Stimulated activated CD8-positive, alpha-beta memory T cell treated with anti-CD3 and anti-CD28 coated beads, Interleukin-4, amount 100 ng/mL, for 48 hours (primary cell): ENCODE data around the gene TEX30.
A peak's percentile ranks its signal among the peaks of the same experiment; 100 is the strongest.
"Not testable (repeated sequence)": the region's sequence is repeated elsewhere in the genome, so short reads cannot be mapped to it uniquely, and the experiment has no call there.

Experiments
- DNase-seq: peaks from one replicate; pipeline ENCODE4 v3.0.0-alpha.2; 2020

TEX30 gene

DNA sequence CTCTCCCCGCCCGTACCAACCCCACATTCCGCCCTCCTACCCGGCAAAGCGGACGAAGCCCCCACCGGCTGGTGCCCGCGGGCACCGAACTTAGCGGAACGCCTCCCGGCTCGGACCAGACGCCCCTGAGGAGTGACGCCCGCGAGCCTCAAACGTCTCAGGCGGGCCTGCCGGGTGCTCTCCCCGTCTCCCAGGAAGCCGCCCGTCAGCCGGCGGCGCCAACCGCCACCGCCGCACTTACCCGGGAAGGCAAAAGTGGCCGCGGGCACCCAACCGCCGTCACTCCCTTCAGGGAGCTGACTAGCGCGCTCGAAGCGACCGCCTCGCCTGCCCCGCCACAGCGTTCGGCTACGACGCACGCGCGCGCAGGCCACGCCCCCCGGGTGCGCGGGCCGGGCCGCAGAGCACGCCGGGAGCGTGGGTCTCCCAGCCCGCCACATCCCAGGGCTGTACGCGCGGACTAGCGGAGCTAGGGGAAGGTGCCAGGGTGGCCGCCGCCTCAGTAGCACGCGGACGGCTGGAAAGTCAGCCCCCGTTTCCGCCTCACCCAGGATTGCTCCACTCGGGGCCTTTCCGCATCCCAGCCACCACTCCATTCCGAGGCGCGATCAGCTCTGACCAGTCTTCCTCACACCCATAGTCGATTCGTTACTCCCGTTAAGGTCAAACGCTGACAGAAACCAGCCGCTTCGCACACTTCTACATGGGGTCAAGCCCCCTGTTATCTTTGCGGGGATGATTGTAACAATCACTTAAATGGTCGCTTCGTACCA, at the start of gene TEX30:
Gene TEX30 (minus strand): TSS at position 346 of the 773 bp plus-strand sequence. CDS start 3,760 bp downstream, outside the sequence.
- DNase-seq, result peak; percentile 88

DNA sequence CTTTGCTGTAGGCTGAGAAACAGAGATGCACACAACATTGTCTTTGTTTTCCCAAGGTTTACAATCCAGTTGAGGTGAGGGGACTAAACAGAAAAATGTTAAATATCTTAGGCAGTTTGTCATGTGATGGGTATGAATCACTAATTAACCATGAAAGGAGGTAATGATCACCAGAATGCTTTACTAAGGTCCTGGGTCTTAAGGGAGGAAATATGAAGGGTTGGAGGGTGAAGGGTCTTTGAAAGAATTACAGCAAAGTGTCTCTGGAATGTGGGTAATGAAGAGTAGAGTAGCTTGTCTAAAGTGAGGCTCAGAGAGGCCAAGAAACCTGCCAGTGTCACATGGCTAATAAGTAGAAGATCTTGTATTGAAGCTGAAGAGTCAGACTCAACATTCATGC, 44.3 kb upstream of the TEX30 start:
- DNase-seq, result no peak

DNA sequence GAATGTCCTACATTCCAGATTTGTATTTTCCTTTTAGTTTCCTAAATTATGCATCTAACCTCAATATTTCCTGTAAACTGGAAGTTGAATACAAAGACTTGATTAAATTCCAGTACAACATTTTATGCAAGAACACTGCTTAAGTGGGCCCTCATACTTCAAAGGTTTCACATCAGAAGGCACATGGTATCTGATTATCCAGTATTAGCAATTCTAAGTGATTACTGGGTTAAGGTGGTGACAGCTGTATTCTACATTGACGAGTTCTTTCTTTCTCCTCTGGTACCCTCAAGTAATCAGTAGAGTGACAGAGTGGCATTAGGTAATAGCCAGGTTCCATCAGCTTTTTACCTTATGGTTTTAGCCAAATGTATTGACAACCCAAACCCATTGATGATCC, 43.7 kb upstream of the TEX30 start:
- DNase-seq, result no peak

DNA sequence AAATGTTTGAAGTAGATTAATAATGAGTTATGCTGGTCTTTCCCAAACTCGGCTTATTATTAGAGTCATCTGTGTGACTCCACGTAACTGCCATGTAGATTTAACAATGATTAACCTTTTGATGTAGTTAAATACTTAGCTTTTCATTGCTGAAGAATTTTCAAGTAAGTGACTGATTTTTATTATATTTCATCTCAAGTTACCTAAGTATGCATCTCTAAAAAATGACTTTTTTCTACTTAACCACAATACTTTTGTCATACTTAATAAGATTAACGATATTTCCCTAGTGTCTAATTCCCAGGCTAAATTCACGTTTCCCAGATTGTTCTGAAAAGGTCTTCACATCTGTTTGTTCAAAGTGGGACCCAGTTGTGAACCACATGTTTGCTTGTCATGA, 43.1 kb upstream of the TEX30 start:
- DNase-seq, result no peak

DNA sequence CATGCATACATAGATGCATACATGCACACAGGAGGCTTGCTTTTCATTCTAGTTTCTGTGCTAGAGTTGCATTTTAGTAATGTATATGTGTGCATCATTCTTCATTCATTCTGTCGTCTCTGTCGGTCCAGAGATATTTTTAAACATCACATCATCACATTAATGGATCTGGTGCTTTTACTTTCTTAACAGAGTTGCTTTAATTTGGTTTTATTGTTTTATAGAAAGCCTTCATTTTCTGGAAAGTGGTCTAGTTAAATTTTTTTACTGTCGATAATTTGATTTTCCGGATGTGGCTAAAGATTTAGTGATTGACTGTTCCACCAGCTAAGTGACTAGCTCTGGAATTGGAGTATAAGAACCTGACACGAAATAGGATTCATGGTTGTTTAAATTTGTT, 42.2 kb upstream of the TEX30 start:
- DNase-seq, result no peak

DNA sequence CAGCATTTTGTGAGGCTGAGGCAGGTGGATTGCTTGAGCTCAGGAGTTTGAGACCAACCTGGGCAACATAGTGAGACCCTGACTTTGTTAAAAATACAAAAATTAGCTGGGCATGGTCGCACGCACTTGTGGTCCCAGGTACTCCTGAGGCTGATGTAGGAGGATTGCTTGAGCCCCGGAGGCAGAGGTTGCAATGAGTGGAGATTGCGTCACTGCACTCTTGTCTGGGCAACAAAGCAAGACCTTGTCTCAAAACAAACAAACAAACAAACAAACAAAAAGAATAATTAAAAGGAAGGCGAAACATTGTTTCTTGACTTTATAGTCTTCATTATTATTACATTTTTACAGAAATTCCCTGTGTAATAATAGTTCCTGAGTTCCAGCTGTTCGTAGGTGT, 41.2 kb upstream of the TEX30 start:
- no peak for DNase-seq

DNA sequence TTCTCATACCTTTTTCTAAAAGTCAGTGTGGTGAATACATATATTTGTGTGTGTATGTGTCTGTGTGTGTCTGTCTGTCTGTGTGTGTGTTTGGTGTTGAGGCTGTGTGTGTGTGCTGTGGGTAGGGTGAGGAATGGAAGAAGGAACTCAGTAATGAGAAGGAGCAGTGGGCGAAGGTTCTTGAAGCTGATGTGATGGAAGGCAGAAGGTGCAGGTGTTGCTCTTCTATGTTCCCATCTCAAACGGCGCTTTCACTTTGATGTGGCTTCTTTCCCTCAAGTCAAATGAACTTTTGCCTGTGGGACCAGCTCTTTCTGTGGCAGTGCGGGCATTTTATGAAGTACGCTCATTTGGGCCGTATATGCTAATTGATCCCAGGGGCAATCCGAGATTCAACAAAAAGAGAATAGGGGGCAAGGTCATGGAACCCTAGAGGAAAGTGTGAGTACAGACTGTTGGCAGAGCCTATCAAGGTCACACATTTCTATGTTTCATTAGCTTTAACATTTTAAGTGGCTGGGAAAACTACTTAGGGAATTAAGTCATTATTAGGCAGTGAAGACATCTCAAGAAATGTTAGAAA, 40.5 kb upstream of the TEX30 start:
- DNase-seq, result no peak

DNA sequence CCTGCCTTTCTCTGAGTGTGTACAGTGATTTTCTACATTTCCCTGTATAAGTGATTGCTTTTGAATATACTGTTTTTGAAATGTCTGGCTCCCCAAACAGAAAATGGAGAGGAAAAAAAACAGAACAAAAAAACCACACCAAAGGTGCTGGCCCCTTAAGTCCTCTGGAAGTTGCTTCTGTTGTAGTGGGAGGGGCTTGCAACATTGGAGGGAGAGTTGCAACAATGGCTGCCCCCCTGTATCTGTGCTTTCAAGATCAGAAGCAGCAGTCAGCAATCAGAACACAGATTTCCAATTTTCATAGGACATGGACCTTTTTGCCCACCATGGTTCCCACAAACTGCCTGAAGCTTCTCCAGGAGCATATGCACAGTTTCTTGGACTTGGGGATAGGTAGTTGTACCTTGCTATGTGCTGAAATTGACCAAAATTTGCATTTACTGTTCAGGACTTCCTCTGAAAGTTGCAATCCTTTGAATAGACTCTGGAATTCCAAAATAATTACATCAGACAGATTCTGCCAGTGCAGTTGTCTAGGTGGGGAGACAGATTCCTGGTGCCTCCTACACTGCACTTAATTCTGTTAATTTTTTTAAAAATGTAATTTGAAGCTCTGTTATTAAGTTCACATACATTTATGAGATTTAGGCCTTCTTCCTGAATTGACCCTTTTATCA, 39.2 kb upstream of the TEX30 start:
- no peak for DNase-seq

DNA sequence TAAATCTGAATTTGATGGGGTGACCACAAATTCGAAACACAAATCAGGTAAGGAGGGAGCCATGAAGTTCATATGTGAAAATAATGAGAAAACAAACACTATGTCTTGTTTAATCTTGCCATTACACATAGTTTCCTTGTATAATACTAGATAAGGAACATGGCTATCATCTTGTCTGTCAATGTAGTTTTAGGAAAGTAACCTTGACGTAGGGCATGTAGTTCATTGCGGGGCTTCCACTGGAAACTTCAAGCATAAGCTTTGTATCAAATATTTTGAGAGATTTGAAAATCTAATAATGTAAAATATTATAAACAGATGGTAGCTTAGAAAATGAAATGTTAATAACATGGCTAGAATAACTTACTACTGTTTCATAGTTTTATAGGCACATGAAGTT, 34.1 kb upstream of the TEX30 start:
- DNase-seq, result no peak

DNA sequence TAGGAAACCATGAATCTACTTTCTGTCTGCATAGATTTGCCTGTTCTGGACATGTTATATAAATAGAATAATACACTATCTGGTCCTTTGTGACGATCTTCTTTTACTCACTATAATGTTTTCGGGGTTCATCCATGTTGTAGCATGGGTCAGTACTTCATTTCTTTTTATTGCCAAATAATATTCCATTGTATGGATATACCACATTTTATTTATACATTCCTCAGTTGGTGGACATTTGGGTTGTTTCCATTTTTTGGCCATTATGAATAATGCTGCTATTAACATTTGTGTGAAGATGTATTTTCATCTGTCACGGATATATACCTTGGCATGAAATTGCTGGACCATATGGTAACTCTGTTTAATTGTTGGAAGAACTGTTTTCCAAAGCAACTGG, 32.1 kb upstream of the TEX30 start:
- DNase-seq, result no peak

DNA sequence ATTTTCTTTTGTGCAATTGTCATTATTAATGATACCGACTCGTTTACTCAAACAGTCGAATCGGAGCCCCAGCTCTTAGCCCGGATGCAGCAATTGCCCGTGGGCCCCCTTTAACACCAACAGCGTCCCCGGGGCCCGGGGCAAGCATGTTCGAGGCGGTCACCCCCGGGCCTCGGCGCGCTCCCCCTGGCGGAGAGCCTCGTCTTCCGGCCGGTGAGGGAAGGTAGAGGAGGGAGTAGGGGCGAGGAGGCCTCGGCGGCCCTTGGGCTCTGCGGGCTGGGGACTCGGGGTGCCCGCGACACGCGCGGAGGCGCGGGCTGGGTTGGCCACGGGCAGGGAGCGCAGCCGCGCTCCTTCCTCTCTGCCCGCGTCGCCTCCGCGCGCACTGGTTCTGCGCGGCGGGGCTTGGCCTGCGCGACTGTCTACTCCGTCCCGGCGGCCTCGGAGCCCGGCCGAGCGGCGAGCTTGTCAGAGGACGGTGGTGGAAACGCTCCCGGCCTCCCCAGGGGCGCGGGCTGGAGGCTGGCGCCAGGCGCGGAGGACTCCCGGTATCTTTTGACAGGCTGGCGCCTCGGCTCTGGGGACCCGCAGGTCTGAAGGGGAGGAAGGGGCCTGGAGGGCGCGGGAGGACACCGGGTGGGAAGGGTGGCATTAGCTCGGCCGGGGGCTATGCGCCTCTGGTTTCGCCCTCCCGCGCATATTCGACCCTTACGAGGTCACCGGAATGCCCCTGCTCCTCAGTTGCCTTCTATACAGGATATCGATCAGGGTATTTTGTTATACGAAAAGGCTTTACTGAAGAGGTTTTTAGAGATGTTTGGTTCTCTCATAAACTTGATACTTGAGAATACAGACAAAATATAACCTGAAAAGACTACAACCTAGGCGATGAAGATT, 26.8 kb upstream of the TEX30 start:
- DNase-seq, result peak; percentile 91

DNA sequence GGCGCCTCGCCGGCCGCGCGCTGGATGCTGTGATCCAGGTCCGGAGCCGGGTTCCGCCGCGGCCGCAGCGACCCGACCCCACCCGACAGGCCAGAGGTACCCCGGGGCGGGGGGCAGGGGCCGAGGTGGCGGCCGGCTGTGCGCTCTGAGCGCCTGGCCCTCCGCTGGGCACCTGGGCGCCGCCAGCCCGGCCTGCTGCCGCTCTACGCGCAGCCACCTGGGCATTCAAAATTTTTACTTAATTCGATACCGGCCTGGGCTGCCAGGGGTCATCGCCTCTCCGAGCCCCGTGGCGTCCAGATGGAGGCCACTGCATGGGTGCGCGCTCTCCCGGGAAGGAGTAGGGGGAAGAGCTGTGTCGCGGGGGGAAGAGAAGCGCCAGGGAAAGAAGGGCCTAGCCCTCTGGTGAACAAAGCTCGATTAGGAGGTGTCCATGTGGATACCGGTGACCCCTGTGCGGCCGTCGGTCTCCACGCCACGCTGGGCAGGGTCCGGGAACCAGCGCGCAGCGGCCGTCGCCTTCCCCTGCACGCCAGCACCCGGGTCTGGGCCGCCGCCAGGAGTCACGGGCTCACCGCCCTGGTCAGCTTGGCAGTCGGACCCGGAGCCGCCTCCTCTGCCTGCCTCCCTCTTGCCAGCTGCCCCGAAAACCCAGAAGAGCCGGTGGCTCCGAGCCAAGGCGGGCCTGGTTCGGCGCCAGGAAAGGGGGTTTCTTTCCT, 26.0 kb upstream of the TEX30 start:
- peak; percentile 39 for DNase-seq

DNA sequence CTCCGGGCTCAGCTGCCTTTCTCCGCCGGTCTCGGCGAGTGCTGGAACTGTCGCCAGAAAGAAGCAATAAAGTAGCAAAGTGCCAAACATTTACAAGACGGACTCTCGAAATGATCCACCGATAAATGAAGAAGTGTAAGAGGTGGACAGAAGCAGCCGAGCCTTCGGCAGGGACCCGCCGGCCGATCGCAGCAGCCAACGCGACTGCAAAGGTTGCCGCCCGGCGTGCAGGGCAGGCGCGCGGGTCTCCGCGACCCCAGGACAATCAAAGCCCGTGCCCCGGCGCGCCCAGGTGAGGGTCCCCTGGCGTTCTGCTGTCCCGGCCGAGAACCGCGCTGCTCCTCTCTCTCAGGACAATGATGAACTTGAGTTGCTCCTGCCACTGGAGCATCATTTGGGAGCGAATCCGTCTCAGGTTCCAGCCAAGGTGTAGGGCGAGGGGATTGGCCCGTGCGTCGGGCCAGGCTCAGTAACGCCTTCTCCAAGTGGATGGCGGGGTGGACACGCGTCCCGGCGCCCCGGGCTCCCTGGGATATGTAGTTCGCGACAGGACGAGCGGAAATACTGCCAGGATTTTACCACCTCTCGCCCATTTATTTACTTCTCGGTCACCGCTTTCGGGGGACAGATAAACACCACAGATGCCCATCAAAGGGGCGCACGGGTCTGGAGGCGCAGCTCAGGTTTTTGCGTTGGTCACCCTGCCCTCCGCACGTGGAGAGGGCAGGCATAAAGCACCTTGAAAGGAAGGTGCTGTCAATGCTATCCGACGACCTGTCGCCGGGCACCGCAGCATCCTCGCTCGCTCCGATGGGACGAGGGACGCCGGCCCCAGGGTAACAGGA, 25.2 kb upstream of the TEX30 start, which contains the start of the genes BIVM and POGLUT2:
Gene BIVM (plus strand): TSS at position 539 of the 845 bp plus-strand sequence. CDS start 8,149 bp downstream, outside the sequence.
Gene POGLUT2 (minus strand): TSS at position 396 of the 845 bp plus-strand sequence. CDS start 306 bp downstream, at position 90.
- DNase-seq, result peak; percentile 89

DNA sequence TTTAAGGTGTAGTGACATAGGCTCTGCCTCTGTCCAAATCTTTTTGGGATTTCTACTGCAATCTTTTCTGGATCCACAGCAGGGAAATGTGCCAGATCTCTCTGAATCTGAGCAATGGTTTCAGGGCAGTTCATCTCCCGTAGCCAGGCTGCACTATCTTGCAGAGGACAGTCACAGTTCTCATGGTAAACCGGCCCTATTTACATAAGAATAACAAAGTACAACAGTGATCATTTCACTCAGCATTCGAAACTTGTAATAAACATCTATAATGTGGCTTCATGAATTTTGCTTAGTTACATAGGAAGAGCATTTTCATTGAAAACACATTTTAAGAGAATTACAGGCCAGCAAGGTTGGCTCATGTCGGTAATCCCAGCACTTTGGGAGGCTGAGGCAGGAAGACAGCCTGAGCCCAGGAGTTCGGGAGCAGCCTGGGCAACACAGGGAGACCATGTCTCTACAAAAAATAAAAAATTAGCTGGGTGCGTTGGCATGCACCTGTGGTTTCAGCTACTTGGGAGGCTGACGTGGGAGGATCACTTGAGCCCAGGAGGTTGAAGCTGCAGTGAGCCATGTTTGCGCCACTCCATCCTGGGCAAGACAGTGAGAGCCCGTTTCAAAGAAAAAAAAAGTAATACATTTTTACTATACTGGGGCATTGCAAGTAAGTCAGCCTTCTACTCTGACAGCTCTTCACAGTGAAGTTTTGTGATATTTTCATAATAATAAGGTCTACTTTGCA, 20.2 kb upstream of the TEX30 start:
- no peak for DNase-seq

DNA sequence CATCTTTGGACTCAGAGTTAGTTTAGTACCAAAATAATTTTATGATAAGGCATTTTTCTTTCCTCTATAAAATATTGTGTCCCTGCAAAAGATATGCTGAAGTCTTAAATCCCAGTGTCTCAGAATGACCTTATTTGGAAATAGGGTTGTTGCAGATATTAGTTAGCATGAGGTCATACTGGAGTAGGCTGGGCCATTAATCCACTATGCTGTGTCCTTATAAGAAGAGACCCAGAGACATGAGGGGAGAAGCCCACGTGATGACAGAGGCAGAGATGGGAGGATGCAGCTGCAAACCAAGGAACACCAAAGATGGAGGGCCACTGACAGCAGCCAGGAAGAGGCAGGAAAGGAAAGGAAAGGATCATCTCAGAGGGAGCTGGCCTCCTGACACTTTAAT, 18.8 kb upstream of the TEX30 start:
- no peak for DNase-seq

DNA sequence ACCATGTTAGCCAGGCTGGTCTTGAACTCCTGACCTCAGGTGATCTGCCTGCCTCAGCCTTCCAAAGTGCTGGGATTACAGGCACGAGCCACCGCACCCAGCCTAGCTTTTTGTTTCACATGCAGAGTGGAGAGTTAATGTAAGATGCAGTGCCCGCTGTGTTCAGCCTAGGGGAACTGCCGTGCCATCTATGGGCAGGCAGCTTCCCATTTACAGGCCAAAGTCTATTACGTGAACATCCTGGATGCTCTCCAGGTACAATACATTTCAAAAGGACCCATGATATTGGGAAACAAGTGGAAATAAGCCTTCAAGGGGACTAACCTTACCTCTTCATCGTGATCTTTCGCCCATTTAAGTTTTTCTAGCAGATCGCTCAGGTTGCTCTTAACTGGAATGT, 15.1 kb upstream of the TEX30 start:
- DNase-seq, result no peak

DNA sequence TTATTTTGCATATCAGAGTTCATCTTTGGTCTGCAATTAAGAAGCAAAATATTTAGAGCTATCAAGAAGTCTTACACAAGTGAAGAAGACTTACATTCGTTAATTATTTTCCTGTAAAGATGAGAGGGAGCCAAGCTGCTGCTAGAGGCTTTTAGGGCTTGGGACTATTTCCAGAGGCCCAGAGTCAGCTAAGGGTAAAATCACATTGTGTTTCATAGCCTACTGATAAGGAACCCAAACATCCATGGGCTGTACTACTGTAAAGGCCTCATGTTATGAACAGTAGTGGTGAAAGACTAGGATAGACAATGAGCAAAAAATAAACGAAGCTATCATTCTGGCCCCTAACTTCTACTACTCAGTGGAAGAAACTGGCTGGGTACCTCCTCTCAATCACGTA, 10.9 kb upstream of the TEX30 start:
- no peak for DNase-seq

DNA sequence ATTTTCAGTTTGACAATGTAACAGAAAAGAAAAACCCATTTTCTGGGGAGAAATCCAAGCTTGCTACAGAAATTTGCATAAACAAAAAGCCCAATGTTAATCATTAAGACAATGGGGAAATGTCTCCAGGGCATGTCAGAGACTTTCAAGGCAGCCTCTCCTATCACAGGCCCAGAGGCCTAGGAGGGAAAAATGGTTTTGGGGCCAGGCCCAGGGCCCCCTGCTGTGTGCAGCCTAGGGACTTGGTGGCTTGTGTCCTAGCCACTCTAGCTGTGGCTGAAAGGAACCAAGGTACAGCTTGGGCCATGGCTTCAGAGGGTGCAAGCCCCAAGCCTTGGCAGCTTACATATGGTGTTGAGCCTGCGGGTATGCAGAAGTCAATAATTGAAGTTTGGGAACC, 8.0 kb upstream of the TEX30 start:
- DNase-seq, result no peak

DNA sequence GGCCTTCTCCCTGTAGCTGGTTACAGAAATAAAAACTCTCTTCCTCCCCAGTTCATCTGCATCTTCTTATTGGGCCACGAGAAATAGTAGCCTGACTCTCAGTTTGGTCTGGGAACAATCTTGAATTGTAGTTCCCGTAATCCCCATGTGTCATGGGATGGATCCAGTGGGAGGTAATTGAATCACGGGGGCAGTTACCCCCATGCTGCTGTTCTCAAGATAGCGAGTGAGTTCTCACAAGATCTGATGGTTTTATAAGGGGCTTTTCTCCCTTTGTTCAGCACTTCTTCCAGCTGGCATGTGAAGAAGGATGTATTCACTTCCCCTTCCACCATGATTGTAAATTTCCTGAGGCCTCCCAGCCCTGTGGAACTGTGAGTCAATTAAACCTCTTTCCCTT, 7.1 kb upstream of the TEX30 start:
- DNase-seq, result not testable (repeated sequence)

DNA sequence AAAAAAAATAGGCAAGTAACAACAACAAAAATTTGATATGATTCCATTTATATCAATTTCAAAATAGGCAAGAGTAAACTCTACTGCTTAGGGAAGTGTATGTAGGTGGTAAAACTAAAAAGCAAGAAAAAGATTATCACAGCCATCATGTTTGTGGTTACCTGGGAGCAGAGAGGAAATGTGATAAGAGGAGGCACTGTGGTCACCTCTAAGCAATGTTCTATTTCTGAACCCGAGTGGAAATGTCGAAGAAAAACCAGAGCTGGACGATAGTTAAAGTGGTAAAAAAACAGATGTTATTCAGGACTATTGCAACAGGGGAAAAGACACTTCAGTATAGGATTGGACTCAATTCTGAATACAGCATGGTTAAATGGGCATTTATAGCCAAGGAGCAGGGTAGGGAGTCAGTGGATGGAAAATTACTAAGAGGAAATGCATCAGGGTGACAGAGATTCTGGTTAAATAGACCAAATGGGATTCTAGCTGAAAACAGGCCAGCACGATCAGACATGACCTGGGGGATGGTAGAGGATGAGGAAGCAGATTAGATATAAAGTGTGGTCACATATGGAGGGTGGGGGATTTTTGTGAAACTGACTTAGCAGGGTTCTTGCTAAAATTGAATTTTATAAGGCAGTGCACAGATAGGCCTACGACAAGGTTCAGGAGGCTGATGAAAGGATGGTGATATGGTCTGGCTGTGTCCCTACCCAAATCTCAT, 6.0 kb upstream of the TEX30 start:
- DNase-seq, result peak; percentile 52
